H1 (cell line): ENCODE results near the gene OBSCN. TPM values are rescaled to one million over a fixed set of nuclear protein-coding genes. Genes with fewer than 3 reads are reported as not detected.

ENCODE experiments used
- CTCF ChIA-PET: fragments of 300-600 bp; sonication (Branson Sonifier 250); formaldehyde crosslinking; loops from one replicate; lab custom pipeline; 2021; ENCODE audit not compliant: partially characterized antibody; lab: Charles Lee
- POLR2A ChIA-PET: fragments of 300-600 bp; sonication (Branson Sonifier 250); formaldehyde crosslinking; loops from one replicate; lab custom pipeline; 2021; ENCODE audit warnings: inconsistent platforms; ENCODE audit not compliant: partially characterized antibody; lab: Charles Lee
- DNase-seq, 2 experiments: peaks; one replicate each; pipeline versions ENCODE4 v3.0.0 to v3.0.0-alpha.2; 2010 to 2022; ENCODE audit warnings: low spot score in 2 of 2, low read depth in 1 of 2, mixed read lengths in 1 of 2
- FAIRE-seq: peaks from 2 replicates; lab custom pipeline; 2011; peaks lifted over from hg19 to GRCh38; lab: Jason Lieb, UNC
- H2AFZ ChIP-seq: 2 replicates; pipeline ENCODE4 v1.8.1; 2012; ENCODE audit warnings: low read length, inconsistent platforms
- H2AK5ac ChIP-seq: 2 replicates; pipeline ENCODE4 v1.6.1; 2013; ENCODE audit warnings: low read depth, low read length
- H2BK120ac ChIP-seq: replicated peaks from 2 replicates; pipeline ENCODE3; 2013; ENCODE audit warnings: low read depth, low read length, inconsistent platforms
- H2BK12ac ChIP-seq: 2 replicates; pipeline ENCODE4 v1.6.1; 2013; ENCODE audit warnings: low read depth, low read length
- H2BK15ac ChIP-seq: 2 replicates; pipeline ENCODE4 v1.6.1; 2013; ENCODE audit warnings: low read length
- H2BK20ac ChIP-seq: 2 replicates; pipeline ENCODE4 v1.6.1; 2013; ENCODE audit warnings: low read length
- H2BK5ac ChIP-seq: 2 replicates; pipeline ENCODE4 v1.6.1; 2013; ENCODE audit warnings: low read depth, low read length
- H3K14ac ChIP-seq: 2 replicates; pipeline ENCODE4 v1.6.1; 2013; ENCODE audit warnings: inconsistent platforms; ENCODE audit not compliant: insufficient read length
- H3K18ac ChIP-seq: 2 replicates; pipeline ENCODE4 v1.6.1; 2013; ENCODE audit warnings: low read length; ENCODE audit errors: extremely low read depth
- H3K23ac ChIP-seq: 2 replicates; pipeline ENCODE4 v1.6.1; 2013; ENCODE audit warnings: inconsistent platforms; ENCODE audit not compliant: insufficient read length
- H3K23me2 ChIP-seq: 2 replicates; pipeline ENCODE4 v1.6.1; 2013; ENCODE audit warnings: low read depth, low read length
- H3K27ac ChIP-seq: 2 replicates; pipeline ENCODE4 v1.6.1; 2011; ENCODE audit warnings: low read depth, low read length, inconsistent platforms
- H3K27me3 ChIP-seq, 4 experiments: replicated peaks in 1 of 4; 1 replicate in 1 of 4; 2 replicates in 3 of 4; pipeline versions ENCODE4 v1.6.1 to v1.8.1; 2011 to 2013; ENCODE audit warnings: low read length in 3 of 4, mild to moderate bottlenecking in 3 of 4, inconsistent platforms in 2 of 4, mixed read lengths in 2 of 4, moderate library complexity in 1 of 4; ENCODE audit not compliant: control insufficient read depth in 3 of 4, insufficient read depth in 3 of 4; ENCODE audit errors: extremely low read depth in 1 of 4
- H3K36me3 ChIP-seq, 4 experiments: 2 replicates each; pipeline versions ENCODE4 v1.6.1 to v1.8.1; 2011 to 2013; ENCODE audit warnings: mild to moderate bottlenecking in 4 of 4, low read length in 3 of 4, moderate library complexity in 2 of 4, control low read depth in 1 of 4, inconsistent platforms in 1 of 4; ENCODE audit not compliant: insufficient read depth in 4 of 4, control insufficient read depth in 2 of 4
- H3K4ac ChIP-seq: replicated peaks from 2 replicates; pipeline ENCODE3; 2013; ENCODE audit warnings: low read length, low read depth, mixed read lengths, inconsistent platforms; ENCODE audit not compliant: insufficient read length
- H3K4me1 ChIP-seq, 4 experiments: replicated peaks in 1 of 4; 1 replicate in 1 of 4; 2 replicates in 3 of 4; pipeline versions ENCODE4 v1.6.1 to v1.8.1; 2011 to 2013; ENCODE audit warnings: low read length in 3 of 4, inconsistent platforms in 2 of 4, mixed read lengths in 1 of 4; ENCODE audit not compliant: insufficient read depth in 4 of 4, control insufficient read depth in 3 of 4
- H3K4me2 ChIP-seq, 2 experiments: 2 replicates each; pipeline versions ENCODE4 v1.6.1 to v1.8.1; 2011 to 2013; ENCODE audit warnings: low read depth in 2 of 2, low read length in 2 of 2, control low read depth in 1 of 2, inconsistent platforms in 1 of 2, mild to moderate bottlenecking in 1 of 2; ENCODE audit not compliant: insufficient read depth in 1 of 2
- H3K4me3 ChIP-seq, 4 experiments: fragments of 200-600, 300-600 bp in 1 of 4; sonication (generic), shearing (Covaris generic), sonication (Bioruptor Twin) in 1 of 4; 2 replicates each; pipeline versions ENCODE4 v1.5.1 to v1.8.1; 2011 to 2016; ENCODE audit warnings: low read length in 4 of 4, low read depth in 3 of 4, control low read depth in 2 of 4, inconsistent platforms in 2 of 4, mild to moderate bottlenecking in 2 of 4, mixed read lengths in 1 of 4, moderate library complexity in 1 of 4; ENCODE audit not compliant: insufficient read depth in 2 of 4; ENCODE audit errors: extremely low read depth in 1 of 4
- H3K56ac ChIP-seq: replicated peaks from 2 replicates; pipeline ENCODE3; 2013; ENCODE audit warnings: low read depth, mild to moderate bottlenecking, mixed read lengths, low read length, inconsistent platforms; ENCODE audit not compliant: insufficient read length
- H3K79me1 ChIP-seq: 2 replicates; pipeline ENCODE4 v1.6.1; 2013; ENCODE audit warnings: low read depth, low read length, control low read depth
- H3K79me2 ChIP-seq, 2 experiments: 2 replicates each; pipeline versions ENCODE4 v1.6.1 to v1.8.1; 2012 to 2013; ENCODE audit warnings: low read length in 2 of 2, mild to moderate bottlenecking in 2 of 2, inconsistent platforms in 1 of 2; ENCODE audit not compliant: insufficient read depth in 2 of 2, control insufficient read depth in 1 of 2
- H3K9ac ChIP-seq, 4 experiments: replicated peaks in 1 of 4; 1 replicate in 1 of 4; 2 replicates in 3 of 4; pipeline versions ENCODE4 v1.6.1 to v1.8.1; 2011 to 2013; ENCODE audit warnings: low read depth in 3 of 4, low read length in 3 of 4, control low read depth in 2 of 4, mild to moderate bottlenecking in 2 of 4, moderate library complexity in 2 of 4, inconsistent platforms in 1 of 4; ENCODE audit errors: extremely low read depth in 1 of 4
- H3K9me3 ChIP-seq, 2 experiments: 2 replicates each; pipeline versions ENCODE4 v1.6.1 to v1.8.1; 2012 to 2013; ENCODE audit warnings: mild to moderate bottlenecking in 2 of 2, moderate library complexity in 2 of 2, control low read depth in 1 of 2, inconsistent platforms in 1 of 2, low read depth in 1 of 2, low read length in 1 of 2, mixed read lengths in 1 of 2; ENCODE audit not compliant: insufficient read depth in 2 of 2
- H4K20me1 ChIP-seq, 2 experiments: replicated peaks in 1 of 2; 2 replicates each; pipeline versions ENCODE3 to v1.8.1; 2011 to 2013; ENCODE audit warnings: inconsistent platforms in 2 of 2, low read length in 2 of 2, mild to moderate bottlenecking in 1 of 2; ENCODE audit not compliant: insufficient read depth in 2 of 2, control insufficient read depth in 1 of 2
- H4K5ac ChIP-seq: 2 replicates; pipeline ENCODE4 v1.6.1; 2013; ENCODE audit warnings: low read length, low read depth, mixed read lengths, inconsistent platforms; ENCODE audit not compliant: insufficient read length
- H4K8ac ChIP-seq: 2 replicates; pipeline ENCODE4 v1.8.0; 2013; ENCODE audit warnings: mild to moderate bottlenecking, moderate library complexity, low read length, inconsistent platforms; ENCODE audit not compliant: insufficient read depth; ENCODE audit errors: extremely low read depth
- H4K91ac ChIP-seq: replicated peaks from 2 replicates; pipeline ENCODE3; 2013; ENCODE audit warnings: low read length, mixed read lengths, inconsistent platforms; ENCODE audit not compliant: insufficient read length
- BACH1 ChIP-seq: IDR thresholded peaks from 2 replicates; pipeline ENCODE4 v1.6.1; 2012; ENCODE audit warnings: low read length, improper control_type of control experiment
- BRCA1 ChIP-seq: IDR thresholded peaks from 2 replicates; pipeline ENCODE4 v1.6.1; 2012; ENCODE audit warnings: low read depth, low read length, improper control_type of control experiment
- HDAC6 ChIP-seq: IDR thresholded peaks from one replicate; pipeline ENCODE4 v1.7.1; 2012; ENCODE audit warnings: low read depth, mild to moderate bottlenecking, inconsistent platforms, low read length, moderate library complexity
- RFX5 ChIP-seq: IDR thresholded peaks from 2 replicates; pipeline ENCODE4 v1.6.1; 2011; ENCODE audit warnings: low read depth, low read length, improper control_type of control experiment, borderline replicate concordance
- RXRA ChIP-seq: IDR thresholded peaks from 2 replicates; pipeline ENCODE4 v1.6.1; 2011; ENCODE audit warnings: low read depth, mild to moderate bottlenecking, low read length, moderate library complexity; ENCODE audit not compliant: insufficient read depth
- SP1 ChIP-seq: IDR thresholded peaks from 2 replicates; pipeline ENCODE4 v1.6.1; 2011; ENCODE audit warnings: low read depth, low read length
- TAF1 ChIP-seq: IDR thresholded peaks from 2 replicates; pipeline ENCODE4 v1.6.1; 2011; ENCODE audit warnings: mild to moderate bottlenecking, low read depth, low read length
- USF2 ChIP-seq: IDR thresholded peaks from 2 replicates; pipeline ENCODE4 v1.6.1; 2011; ENCODE audit warnings: low read length, improper control_type of control experiment
- YY1 ChIP-seq: IDR thresholded peaks from 2 replicates; pipeline ENCODE4 v1.6.1; 2011; ENCODE audit warnings: low read depth, mild to moderate bottlenecking, low read length
- WGBS, 2 experiments: shearing (Covaris generic) in 1 of 2; methylation state at CpG; one replicate each; pipeline versions ENCODE4 v1.1.6 to v1.1.7; 2013 to 2015; ENCODE audit warnings: low lambda C conversion rate in 2 of 2, mixed read lengths in 2 of 2, inconsistent platforms in 1 of 2, low coverage in 1 of 2, missing lambda C conversion rate in 1 of 2; ENCODE audit not compliant: insufficient replicate concordance in 2 of 2, insufficient coverage in 1 of 2, insufficient read length in 1 of 2; ENCODE audit errors: extremely low coverage in 1 of 2, missing lambda C conversion rate in 1 of 2; 5-methylcytosine and 5-hydroxymethylcytosine counted together
- polyA plus RNA-seq, 7 experiments: library from polyadenylated mRNA; depleted of rRNA in 3 of 7; stranded (reverse) in 5 of 7; unstranded in 2 of 7; fragments of >200 nt in 5 of 7; fragments of 200-250 nt in 2 of 7; gene quantifications; 1 replicate in 5 of 7; 2 replicates in 1 of 7; 4 replicates in 1 of 7; pipeline versions ENCODE4 v1.2.1 to v1.2.3, GENCODE V29; 2011 to 2013; ENCODE audit warnings: missing spikeins in 2 of 7, mixed read lengths in 2 of 7
- total RNA-seq: library from RNA; stranded (reverse); fragmentation: NEBNext Ultra II Directional; extraction: Animal tissue kit (Norgen Biotek cat#: 25700); gene quantifications from 2 replicates; pipeline ENCODE4 v1.2.1, GENCODE V29; 2021
- TF ChIP-seq, protein P1 (sequence below), 3 experiments: IDR thresholded peaks; 1 replicate in 2 of 3; 2 replicates in 1 of 3; pipeline versions ENCODE4 v1.5.1 to v1.6.1; 2011; ENCODE audit warnings: low read length in 3 of 3, mild to moderate bottlenecking in 3 of 3, inconsistent platforms in 2 of 3, low read depth in 1 of 3, moderate library complexity in 1 of 3; ENCODE audit not compliant: insufficient read depth in 1 of 3; ENCODE audit errors: control extremely low read depth in 1 of 3

OBSCN gene
- total and polyA plus RNA-seq, 2 of the 8 experiments (the other 6 are each of a cell fraction or from before 2014, with no cell fraction given), result 7.5 to 28.4 TPM

DNA sequence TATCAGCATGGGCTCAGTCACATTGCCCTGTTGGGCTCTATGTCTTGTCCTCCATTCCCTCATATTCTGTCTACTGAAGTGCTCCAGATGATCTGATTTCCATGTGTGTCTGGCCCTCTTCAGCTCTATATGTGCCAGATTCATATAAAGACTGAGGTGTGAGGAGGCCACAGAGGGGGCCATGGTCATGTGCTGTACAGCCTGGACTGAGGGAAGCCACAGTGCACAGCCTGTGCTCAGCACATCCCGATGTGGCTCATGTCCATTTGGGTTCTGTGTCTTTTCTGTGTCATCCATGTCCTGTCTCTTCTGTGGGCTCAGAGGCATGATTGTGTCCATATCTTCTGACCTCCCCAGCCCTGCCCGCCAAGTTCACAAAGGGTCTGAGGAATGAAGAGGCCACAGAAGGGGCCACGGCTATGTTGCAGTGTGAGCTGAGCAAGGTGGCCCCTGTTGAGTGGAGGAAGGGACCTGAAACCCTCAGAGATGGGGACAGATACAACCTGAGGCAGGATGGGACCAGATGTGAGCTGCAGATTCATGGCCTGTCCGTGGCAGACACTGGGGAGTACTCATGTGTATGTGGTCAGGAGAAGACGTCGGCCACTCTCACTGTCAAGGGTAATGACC is 97.0 kb downstream of the OBSCN start:
- Histone ChIP-seq H2BK120ac (no peak overlapping the region), H3K4ac (no peak overlapping the region), H3K9ac (no peak overlapping the region), H3K23me2 (peaks cover 3% of the 10 kb centered on the region; the same call in 1 of the 2 replicates), H2BK15ac (no peak overlapping the region), H2BK5ac (no peak overlapping the region), H3K23ac (no peak overlapping the region), H2AFZ (no peak overlapping the region), H3K56ac (no peak overlapping the region), H4K20me1 (peaks cover 0 to 2% of the 10 kb centered on the region in 2 experiments), H3K14ac (no peak overlapping the region), H2BK12ac (no peak overlapping the region), H3K79me1 (no peaks in the 10 kb centered on the region), H2AK5ac (no peak overlapping the region), H3K36me3 (peaks cover 0 to 21% (median 0%) of the 10 kb centered on the region in 4 experiments; a peak in 5 of 8 replicates), H3K9me3 (peaks cover 35 to 37% of the 10 kb centered on the region in 2 experiments), H4K91ac (no peak overlapping the region), H3K4me2 (no peak overlapping the region), H3K79me2 (no peaks in the 10 kb centered on the region), H3K4me3 (no peak overlapping the region), H4K8ac (no peak overlapping the region), H2BK20ac (no peak overlapping the region), H3K18ac (no peak overlapping the region), H3K27me3 (no peaks in the 10 kb centered on the region; a peak in 1 of 7 replicates), H3K4me1 (no peaks in the 10 kb centered on the region), H3K27ac (no peak overlapping the region), H4K5ac (no peak overlapping the region)
- CTCF ChIA-PET, result interaction anchor here (0.7 kb wide), 1 partner anchor 27 kb away, joined by 5 read pairs; no protein-coding TSS in a partner anchor
- WGBS, 2 experiments, result 92% methylated on average over 6 of the region's 6 CpGs; no CpG with 5 or more reads in 1 of the 2 experiments
- POLR2A ChIA-PET, result no interaction called here
- DNase-seq (no peak), FAIRE-seq (no peak)
- TF ChIP-seq BRCA1, result no peak
- TF ChIP-seq USF2, result no peak
- no peak for TF ChIP-seq HDAC6
- no peak for TF ChIP-seq RXRA
- TF ChIP-seq, protein P1, sequence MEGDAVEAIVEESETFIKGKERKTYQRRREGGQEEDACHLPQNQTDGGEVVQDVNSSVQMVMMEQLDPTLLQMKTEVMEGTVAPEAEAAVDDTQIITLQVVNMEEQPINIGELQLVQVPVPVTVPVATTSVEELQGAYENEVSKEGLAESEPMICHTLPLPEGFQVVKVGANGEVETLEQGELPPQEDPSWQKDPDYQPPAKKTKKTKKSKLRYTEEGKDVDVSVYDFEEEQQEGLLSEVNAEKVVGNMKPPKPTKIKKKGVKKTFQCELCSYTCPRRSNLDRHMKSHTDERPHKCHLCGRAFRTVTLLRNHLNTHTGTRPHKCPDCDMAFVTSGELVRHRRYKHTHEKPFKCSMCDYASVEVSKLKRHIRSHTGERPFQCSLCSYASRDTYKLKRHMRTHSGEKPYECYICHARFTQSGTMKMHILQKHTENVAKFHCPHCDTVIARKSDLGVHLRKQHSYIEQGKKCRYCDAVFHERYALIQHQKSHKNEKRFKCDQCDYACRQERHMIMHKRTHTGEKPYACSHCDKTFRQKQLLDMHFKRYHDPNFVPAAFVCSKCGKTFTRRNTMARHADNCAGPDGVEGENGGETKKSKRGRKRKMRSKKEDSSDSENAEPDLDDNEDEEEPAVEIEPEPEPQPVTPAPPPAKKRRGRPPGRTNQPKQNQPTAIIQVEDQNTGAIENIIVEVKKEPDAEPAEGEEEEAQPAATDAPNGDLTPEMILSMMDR (IDR thresholded peaks at IDR 0.05; ENCODE audit: control extremely low read depth in 1 of 3, insufficient read depth in 1 of 3, low read depth in 1 of 3, low read length in 3 of 3), result no peak
- no peak for TF ChIP-seq BACH1
- TF ChIP-seq SP1, result no peak
- TF ChIP-seq RFX5, result no peak
- no peak for TF ChIP-seq YY1
- TF ChIP-seq TAF1, result no peak
